ENCODE results near the gene COL11A1.
"Not testable (repeated sequence)": the region's sequence is repeated elsewhere in the genome, so short reads cannot be mapped to it uniquely, and the experiment has no call there.

The COL11A1 gene

DNA sequence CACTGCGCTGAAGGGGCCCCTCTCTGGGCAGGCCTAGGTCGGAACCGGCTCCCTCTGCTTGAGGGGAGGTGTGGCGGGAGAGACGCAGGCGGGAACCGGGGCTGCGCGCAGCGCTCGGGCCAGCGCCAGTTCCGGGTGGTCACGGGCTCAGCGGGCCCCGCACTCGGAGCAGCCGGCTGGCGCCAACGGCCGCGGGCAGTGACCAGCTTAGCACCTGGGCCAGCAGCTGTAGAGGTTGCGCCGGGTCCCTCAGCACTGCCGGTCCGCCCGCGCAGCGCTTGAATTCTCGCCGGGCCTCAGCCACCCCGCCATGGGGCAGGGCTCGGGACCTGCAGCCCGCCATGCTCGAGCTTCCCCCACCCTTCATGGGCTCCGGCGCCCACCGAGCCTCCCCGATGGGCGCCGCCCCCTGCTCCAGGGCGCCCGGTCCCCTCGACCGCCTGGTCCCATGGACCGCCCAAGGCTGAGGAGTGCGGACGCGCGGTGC lies 254.6 kb downstream of the COL11A1 start:
- no peak for DNase-seq
- intact Hi-C loops (cut with DNase I): no loop called here

GRCh38 chr1:102853136-102853535 lies 255.2 kb downstream of the COL11A1 start:
- intact Hi-C loops (cut with DNase I): no loop called here
- DNase-seq: no peak

DNA sequence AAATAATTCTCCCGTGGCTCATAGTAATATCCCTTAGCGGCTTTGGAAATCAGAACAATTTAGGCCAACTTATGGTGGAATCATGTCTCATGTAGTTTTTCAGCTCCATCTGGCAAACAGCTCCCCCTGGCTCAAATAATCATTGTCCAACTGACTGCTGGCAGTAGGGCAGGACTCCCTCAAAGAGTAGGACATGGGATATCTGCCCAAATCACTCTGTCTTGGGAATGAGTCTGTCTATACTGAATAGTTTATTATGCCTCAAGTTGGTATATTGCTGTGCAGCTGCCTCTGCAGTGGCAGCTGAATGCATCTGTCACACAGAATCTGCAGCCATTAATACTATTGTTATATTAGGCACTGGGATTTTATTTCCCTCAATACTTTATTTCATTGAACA lies 255.7 kb downstream of the COL11A1 start:
- intact Hi-C loops (cut with DNase I): no loop called here
- peak in 1 of 42 donors; percentile 2 for DNase-seq

DNA sequence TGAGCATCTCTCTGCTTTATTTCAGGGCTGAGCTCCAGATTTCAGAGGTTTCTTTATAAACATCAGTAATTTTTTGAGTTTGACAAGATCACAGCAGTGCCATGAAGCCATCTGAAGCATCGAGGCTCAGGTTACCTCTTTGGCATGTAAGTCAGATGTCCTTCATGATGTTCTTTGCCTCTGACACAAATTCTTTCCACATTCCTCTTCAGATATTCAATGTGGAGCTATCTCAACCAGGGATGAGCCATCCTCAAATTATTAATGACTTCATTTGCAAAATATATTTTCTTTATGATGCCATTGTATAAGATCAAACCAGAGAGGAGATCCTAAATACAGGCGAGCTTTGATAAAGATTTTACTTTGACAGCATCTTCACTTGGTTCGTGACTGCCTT lies 256.7 kb downstream of the COL11A1 start:
- intact Hi-C loops (cut with DNase I): no loop called here
- no peak for DNase-seq

GRCh38 chr1:102842606-102843005 lies 265.7 kb downstream of the COL11A1 start:
- intact Hi-C loops (cut with DNase I): no loop called here
- DNase-seq: no peak

DNA sequence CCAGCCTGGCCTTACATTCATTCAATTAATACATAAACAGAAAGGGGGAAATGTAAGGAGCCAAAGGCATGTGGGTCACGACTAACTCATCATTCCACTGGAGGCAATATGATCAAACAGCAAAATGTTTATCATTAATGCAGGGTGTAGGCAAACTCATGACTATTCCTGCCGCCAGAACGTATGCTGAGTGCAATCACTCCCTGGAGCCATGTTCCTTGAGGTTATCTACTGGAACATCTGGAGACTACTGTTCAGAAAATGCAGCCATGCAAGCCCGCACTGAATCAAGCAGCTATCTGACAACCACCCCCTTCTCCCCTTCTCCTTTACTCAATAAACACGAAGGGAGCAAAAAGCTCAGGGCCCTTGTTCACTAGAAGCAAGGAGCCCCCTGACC lies 267.6 kb downstream of the COL11A1 start:
- DNase-seq: no peak
- intact Hi-C loops (cut with DNase I): no loop called here

GRCh38 chr1:102838016-102838415 lies 270.3 kb downstream of the COL11A1 start:
- DNase-seq: no peak
- intact Hi-C loops (cut with DNase I): no loop called here

GRCh38 chr1:102837551-102837950 lies 270.8 kb downstream of the COL11A1 start:
- no peak for DNase-seq
- intact Hi-C loops (cut with DNase I): no loop called here

- intact Hi-C loops (cut with DNase I): no loop called here
- DNase-seq: no peak
Observed at GRCh38 chr1:102836991-102837390, 271.3 kb downstream of the COL11A1 start.

DNA sequence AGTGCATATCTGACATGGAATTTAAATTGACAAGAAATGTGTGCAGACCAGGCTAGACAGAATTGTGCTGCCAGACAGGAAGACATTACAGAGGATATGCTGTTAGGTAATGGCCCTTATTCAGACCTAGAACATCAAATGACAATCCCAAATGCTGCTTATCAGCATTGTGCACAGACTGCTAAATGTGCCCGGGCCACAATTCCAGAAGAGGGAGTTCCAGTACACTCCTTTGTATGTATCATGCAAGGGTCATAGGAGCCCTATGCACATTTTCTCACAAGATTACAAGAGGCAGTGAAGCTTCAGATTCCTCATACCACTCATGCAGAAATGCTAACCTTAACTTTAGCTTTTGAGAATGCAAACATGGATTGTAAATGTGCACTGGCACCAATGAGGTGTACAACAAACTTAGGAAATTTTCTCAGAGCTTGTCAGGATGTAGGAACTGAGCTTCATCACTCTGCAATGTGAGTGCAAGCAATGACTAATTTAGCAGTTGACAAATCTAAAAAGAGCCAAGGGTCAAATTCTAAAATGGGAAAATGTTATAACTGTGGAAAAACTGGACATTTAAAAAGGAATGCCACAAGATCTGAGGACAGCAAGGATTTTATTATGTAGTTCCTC lies 273.5 kb downstream of the COL11A1 start:
- intact Hi-C loops (cut with DNase I): no loop called here
- no peak for DNase-seq

GRCh38 chr1:102833151-102833550 lies 275.2 kb downstream of the COL11A1 start:
- intact Hi-C loops (cut with DNase I): no loop called here
- no peak for DNase-seq

- not testable (repeated sequence) for DNase-seq
Observed at GRCh38 chr1:102826706-102827105, 281.6 kb downstream of the COL11A1 start.

More at GRCh38 chr1:102826706-102827105, 281.6 kb downstream of the COL11A1 start:
- intact Hi-C loops (cut with DNase I): not testable (repeated sequence)

Data from head of caudate nucleus (tissue), 42 donors.